ENCODE results near the gene STK17B.

GRCh38 chr2:196131384-196131937 lies 39.9 kb downstream of the STK17B start:
- peak; percentile 23 for TF ChIP-seq CTCF (IDR thresholded peaks at IDR 0.05; ENCODE audit: insufficient read depth, low read depth, low read length)
- TF ChIP-seq EZH2 (IDR thresholded peaks at IDR 0.05; ENCODE audit: insufficient read depth, low read length), result no peak
